ENCODE data around the gene BAIAP3.
A peak's percentile ranks its signal among the peaks of the same experiment; 100 is the strongest.

Gene BAIAP3

GRCh38 chr16:1333854-1334700, 632 bp downstream of the BAIAP3 start:
- no peak for DNase-seq

DNA sequence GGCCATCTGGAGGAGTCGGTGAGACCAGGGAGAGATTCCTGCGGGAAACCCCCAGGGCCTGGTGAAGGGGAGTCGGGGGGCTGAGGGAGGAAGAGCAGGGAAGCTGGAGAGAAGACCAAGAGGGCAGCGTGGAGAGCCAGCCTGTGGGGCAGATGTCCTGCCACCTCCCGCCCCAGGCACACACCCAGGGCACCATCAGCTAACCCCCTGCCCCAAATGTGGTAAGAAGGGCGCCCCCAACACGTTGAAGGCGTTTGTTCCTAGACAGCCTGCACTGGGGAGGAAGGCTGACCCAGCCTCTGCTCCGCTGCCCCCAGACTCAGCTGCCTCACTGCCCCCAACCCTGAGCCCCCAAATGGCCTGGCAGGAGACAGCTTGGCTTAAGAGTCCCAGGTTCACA, 1.3 kb downstream of the BAIAP3 start:
- no peak for DNase-seq

GRCh38 chr16:1335211-1335971, 1.9 kb downstream of the BAIAP3 start:
- no peak for DNase-seq

DNA sequence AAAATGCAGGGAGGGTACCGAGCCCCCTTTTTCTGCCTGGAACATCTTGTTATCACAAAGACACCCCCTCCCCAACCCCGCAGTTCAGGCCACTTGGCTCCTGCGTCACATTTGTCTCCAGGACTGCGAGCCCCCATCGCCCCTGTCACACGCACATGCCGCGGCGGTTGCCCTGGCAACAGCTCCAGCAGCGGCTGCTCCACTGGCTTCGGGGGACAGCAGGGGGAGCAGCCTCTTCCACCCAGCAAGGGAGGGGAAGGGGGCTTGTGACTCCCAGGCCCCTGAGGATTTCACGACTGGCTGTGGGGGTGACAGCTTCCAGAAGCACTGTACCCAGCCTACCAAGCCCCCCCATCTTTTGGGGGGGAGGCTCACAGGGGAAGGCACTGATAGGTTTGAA, 2.6 kb downstream of the BAIAP3 start:
- no peak for DNase-seq

DNA sequence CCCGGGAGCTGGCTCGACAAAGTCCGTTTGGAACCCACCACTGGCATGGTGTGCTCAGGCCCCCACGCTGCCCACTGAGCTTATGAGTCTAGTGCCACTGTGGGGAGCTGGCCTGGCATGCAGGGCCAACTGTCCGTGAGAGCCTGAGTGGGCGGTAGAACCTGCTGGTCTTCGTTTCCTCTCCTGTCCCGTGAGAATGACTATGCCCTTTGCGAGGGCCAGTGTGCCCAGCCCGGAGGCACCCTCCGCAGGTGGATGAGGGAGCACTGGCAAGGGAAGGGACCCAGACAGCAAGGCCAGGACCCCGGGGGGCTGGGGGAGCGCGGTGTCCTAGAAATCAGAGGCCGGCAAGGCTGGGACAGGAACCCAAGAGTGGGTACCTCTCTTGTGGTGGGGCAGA, 3.2 kb downstream of the BAIAP3 start:
- no peak for DNase-seq

DNA sequence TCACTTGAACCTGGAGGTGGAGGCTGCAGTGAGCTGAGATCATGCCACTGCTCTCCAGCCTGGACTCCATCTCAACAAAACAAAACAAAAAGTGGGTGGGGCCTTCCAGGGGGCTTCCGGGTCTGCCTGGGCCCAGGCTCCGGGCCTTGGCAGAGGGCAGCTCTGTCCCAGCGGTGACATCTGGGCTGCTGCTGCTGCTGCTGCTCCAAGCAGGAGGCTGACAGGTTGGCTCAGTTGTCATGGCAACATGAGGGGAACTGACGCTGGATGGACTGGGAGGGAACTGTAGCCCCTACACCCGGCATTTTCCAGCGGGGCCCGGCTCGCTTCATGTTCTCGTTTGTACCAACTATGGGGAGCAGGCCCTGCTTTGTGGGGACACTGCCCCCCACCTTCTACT, 4.0 kb downstream of the BAIAP3 start:
- DNase-seq, result no peak

- no peak for DNase-seq
Measured at GRCh38 chr16:1338119-1338730, 4.8 kb downstream of the BAIAP3 start.

DNA sequence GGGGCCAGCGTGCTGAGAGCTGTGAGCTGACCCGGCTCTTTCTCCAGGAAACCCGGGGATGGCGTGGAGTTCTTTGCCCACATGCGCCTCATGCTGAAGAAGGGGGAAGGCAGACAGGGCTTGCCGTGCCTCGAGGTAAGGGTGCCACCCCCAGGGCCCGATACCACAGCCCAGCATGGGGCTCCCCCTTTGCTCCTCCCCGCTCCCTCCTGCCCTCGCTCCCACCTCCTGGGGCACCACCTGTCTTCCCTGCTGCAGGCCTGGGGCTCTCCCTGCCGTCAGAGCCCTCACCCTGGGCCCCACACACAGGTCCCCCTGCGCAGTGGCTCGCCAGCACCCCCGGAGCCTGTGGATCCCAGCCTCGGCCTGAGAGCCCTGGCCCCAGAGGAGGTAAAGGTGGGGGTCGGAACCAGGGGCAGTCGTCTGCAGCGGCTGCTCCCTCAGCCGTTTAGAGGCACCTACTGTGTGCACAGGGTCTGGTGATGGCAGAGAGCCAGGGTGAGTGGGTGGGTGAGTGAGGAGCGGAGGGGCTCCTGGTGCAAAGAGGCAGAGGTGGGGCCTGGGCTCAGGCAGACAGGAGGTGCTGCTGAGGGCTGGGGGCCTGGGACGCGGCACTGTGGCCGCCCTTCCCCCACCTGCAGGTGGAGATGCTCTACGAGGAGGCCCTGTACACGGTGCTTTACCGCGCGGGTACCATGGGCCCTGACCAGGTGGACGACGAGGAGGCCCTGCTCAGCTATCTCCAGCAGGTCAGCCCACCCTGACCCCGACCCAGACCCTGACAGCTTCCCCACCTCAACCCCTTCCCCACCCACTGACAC, 5.6 kb downstream of the BAIAP3 start:
- DNase-seq, result no peak

GRCh38 chr16:1340730-1341494, 7.5 kb downstream of the BAIAP3 start:
- no peak for DNase-seq

- DNase-seq, result no peak
Measured at GRCh38 chr16:1341495-1342420, 8.3 kb downstream of the BAIAP3 start.

DNA sequence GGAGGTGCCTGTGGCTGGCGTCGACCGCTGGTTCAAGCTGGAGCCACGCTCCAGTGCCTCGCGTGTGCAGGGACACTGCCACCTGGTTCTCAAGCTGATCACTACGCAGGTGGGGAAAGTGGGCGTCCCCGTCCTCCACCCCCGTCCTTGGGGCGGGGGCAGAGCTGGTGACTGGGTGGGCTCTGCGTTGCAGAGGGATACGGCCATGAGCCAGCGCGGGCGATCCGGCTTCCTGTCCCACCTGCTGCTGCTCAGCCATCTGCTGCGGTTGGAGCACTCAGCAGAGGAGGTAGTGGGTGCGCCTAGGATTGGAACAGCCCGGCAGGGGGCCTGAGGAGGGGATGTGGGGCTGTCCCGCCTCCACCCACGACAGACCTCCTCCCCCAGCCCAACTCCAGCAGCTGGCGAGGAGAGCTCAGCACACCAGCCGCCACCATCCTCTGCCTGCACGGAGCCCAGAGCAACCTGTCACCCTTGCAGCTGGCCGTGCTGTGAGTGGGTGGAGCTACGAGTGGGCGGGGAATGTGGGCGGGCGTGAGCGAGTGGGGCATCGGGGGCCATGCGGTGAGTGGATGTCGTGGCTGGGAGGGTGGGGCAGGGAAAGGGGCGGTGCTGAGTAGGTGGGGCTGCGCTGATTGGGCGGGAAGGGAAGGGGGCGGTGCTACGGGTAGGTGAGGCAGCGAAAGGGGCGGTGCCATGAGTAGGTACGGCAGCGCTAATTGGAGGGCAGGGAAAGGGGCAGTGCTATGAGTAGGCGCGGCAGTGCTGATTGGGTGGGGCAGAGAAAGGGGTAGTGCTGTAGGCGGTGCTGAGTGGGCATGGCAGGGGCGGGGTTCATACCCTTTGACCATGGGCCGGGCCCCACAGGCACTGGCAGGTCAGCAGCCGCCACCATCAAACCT, 9.3 kb downstream of the BAIAP3 start:
- peak; percentile 80 to 85 for DNase-seq

- no peak for DNase-seq
Measured at GRCh38 chr16:1343428-1344242, 10.2 kb downstream of the BAIAP3 start.

DNA sequence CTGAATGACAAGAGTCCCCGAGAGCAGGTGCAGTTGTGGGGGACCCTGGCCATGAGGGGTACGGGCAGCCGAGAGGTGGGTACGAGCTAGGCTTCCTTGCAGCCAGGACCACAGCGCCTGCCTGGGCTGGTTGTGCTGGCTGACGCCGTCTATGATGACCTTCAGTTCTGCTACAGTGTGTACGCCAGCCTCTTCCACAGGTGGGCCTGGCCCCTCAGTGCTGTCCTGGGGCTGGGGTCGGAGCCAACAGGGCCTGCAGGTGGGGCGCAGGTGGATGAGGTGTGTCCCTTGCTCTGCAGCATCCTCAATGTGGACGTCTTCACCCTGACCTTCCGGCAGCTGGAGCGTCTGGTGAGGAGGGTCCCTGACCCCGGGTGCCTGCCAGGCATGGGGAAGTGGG, 11.1 kb downstream of the BAIAP3 start:
- no peak for DNase-seq

GRCh38 chr16:1345087-1345486, 11.6 kb downstream of the BAIAP3 start:
- no peak for DNase-seq

- DNase-seq, result no peak
Measured at GRCh38 chr16:1345651-1346421, 12.4 kb downstream of the BAIAP3 start.

- DNase-seq, result no peak
Measured at GRCh38 chr16:1346422-1347285, 13.2 kb downstream of the BAIAP3 start.

DNA sequence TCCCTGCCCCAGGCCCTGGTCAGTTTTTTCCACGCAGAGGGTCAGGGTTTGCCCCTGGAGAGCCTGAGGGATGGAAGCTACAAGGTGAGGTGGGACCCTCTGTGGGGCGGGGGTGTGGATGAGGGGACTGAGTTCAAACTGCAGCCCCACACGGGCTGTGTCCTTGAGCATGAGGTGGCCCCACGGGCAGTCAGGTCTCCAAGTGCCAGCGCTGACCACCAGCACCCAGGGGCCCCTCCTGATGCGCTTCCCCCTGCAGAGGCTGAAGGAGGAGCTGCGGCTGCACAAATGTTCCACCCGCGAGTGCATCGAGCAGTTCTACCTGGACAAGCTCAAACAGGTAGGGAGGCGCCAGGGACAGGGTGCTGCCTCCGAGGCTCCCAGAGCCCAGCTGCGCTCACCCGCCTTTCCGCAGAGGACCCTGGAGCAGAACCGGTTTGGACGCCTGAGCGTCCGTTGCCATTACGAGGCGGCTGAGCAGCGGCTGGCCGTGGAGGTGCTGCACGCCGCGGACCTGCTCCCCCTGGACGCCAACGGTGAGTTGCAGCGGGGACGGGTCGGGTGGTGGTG, 13.9 kb downstream of the BAIAP3 start:
- DNase-seq, result no peak
